ENCODE data around the gene AMT. TPM values are rescaled to one million over a fixed set of nuclear protein-coding genes. Genes with fewer than 3 reads are reported as not detected.

Gene AMT
- total RNA-seq, 4 donors from 2014 or later, result 1.8 to 9.3 (median 5.4) TPM

GRCh38 chr3:49412632-49413337, 9.5 kb downstream of the AMT start:
- TF ChIP-seq POLR2A (IDR thresholded peaks at IDR 0.05), result no peak
- TF ChIP-seq, protein P1, sequence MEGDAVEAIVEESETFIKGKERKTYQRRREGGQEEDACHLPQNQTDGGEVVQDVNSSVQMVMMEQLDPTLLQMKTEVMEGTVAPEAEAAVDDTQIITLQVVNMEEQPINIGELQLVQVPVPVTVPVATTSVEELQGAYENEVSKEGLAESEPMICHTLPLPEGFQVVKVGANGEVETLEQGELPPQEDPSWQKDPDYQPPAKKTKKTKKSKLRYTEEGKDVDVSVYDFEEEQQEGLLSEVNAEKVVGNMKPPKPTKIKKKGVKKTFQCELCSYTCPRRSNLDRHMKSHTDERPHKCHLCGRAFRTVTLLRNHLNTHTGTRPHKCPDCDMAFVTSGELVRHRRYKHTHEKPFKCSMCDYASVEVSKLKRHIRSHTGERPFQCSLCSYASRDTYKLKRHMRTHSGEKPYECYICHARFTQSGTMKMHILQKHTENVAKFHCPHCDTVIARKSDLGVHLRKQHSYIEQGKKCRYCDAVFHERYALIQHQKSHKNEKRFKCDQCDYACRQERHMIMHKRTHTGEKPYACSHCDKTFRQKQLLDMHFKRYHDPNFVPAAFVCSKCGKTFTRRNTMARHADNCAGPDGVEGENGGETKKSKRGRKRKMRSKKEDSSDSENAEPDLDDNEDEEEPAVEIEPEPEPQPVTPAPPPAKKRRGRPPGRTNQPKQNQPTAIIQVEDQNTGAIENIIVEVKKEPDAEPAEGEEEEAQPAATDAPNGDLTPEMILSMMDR (IDR thresholded peaks at IDR 0.05), result no peak
- DNase-seq (ENCODE audit: low spot score in 2 of 2), result no peak
- H3K4me3 ChIP-seq (ENCODE audit: low read depth, poor library complexity, severe bottlenecking), result peak overlapping the region; percentile 67
- intact Hi-C loops (cut with DNase I; ENCODE audit: low total_unique reads), result no loop called here
- 21 to 30% methylated on average over 13 to 16 of the region's 16 CpGs for WGBS, 2 donors

GRCh38 chr3:49411968-49412631, 10.2 kb downstream of the AMT start, which contains the start of the genes RHOA and TCTA:
TSS of gene RHOA (minus strand) at chr3:49411976. CDS start at chr3:49375589, 36,387 bp downstream.
TSS of gene TCTA (plus strand) at chr3:49412423. CDS start at chr3:49412427, 4 bp downstream.
- H3K4me3 ChIP-seq (ENCODE audit: low read depth, poor library complexity, severe bottlenecking), result peak within 1 kb of the TSS; percentile 83
- TF ChIP-seq POLR2A (IDR thresholded peaks at IDR 0.05), result peak in 1 of 2 donors; percentile 1
- TF ChIP-seq, protein P1 (IDR thresholded peaks at IDR 0.05), result no peak
- intact Hi-C loops (cut with DNase I; ENCODE audit: low total_unique reads), result no loop called here
- peak; percentile 100 for DNase-seq (ENCODE audit: low spot score in 2 of 2)
- 0 to 1% methylated on average over 34 to 41 of the region's 62 CpGs for WGBS, 2 donors

- DNase-seq (ENCODE audit: low spot score in 2 of 2), result peak in 1 of 2 donors; percentile 87
- intact Hi-C loops (cut with DNase I; ENCODE audit: low total_unique reads), result no loop called here
- no peak for TF ChIP-seq POLR2A (IDR thresholded peaks at IDR 0.05)
- TF ChIP-seq, protein P1 (IDR thresholded peaks at IDR 0.05), result no peak
- H3K4me3 ChIP-seq (ENCODE audit: low read depth, poor library complexity, severe bottlenecking), result peak overlapping the region; percentile 83
- WGBS, 2 donors, result 0 to 1% methylated on average over 13 to 29 of the region's 59 CpGs
Measured at GRCh38 chr3:49411535-49411967, 10.7 kb downstream of the AMT start.

DNA sequence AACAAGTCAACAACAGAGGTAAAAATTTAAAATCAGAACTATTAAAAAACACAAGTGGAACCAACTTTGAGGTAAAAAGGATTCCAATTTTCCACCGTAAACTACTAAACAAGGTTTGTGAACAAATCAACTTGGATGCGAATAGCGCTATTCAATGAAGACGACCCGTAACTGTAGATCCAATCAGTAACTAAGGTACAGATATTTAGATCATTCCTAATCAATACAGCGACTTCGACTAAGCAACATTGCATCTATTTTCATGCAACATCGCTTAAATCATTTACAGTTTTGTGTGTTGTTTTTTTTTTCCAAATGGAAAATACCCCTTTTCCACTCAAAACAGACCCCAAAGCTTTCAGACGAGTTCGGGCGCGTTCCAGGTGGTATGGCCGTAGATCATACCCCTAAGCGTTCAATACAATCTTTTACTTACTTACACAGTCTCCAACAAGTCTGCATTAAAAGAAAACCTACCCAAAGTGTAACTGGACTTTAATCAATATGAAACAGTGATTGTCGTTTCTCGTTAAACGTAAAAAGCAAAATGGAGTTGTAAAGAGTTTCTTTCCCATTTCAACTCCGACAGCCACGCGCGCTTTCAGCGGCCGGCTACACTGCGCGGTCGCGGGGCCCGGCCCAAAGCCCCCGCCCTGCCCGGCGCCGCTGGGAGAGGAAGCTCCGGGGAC, 11.3 kb downstream of the AMT start:
- intact Hi-C loops (cut with DNase I; ENCODE audit: low total_unique reads), result no loop called here
- peak overlapping the region; percentile 83 for H3K4me3 ChIP-seq (ENCODE audit: low read depth, poor library complexity, severe bottlenecking)
- peak in 1 of 2 donors; percentile 90 for DNase-seq (ENCODE audit: low spot score in 2 of 2)
- TF ChIP-seq, protein P1 (IDR thresholded peaks at IDR 0.05), result no peak
- no peak for TF ChIP-seq POLR2A (IDR thresholded peaks at IDR 0.05)
- 0% methylated on average over 30 to 33 of the region's 33 CpGs for WGBS, 2 donors

- 10 to 16% methylated on average over 4 of the region's 4 CpGs for WGBS, 2 donors
- no peak for TF ChIP-seq POLR2A (IDR thresholded peaks at IDR 0.05)
- TF ChIP-seq, protein P1 (IDR thresholded peaks at IDR 0.05), result no peak
- no peak overlapping the region for H3K4me3 ChIP-seq (ENCODE audit: low read depth, poor library complexity, severe bottlenecking)
- no peak for DNase-seq (ENCODE audit: low spot score in 2 of 2)
- intact Hi-C loops (cut with DNase I; ENCODE audit: low total_unique reads), result no loop called here
Measured at GRCh38 chr3:49410066-49410845, 12.0 kb downstream of the AMT start.

All from lower leg skin (tissue), 4 donors.